ENCODE data around the gene ATP5F1E.

ATP5F1E gene

DNA sequence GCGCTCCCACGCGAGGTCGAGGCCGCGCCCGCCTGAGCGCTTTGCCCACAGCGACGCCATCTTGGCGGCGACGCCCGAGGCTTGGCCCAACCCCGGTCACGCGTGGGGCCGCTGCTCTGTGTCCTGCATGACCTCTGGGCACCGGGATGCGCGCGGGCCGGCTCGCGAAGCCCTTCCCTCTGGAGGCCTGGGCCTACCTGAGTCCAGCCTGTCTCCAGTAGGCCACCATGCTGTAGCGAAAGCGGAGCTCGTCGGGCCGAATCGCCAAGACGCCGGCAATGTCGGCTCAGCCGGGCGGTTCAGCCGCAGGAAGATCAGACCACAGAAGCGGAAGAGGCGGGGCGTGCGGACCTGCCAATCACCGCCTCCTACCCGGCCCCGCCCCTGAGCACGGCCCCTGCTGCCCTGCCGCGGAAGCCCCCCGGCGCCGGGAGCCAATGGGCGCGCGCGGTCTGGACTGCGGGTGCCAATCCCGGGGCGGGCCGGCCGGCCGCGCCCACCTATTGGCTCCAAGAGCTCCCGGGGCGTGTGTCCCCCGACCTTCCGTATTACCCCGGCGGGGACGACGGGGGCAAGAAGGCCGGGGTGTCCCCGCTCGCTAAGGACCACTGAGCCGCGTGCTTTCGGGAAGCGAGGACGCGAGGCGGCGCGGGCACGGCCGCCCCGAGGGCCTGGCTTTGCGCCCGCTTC is at the start of gene ATP5F1E:
Gene ATP5F1E (minus strand): TSS at position 313 of the 690 bp plus-strand sequence. CDS start 84 bp downstream, at position 229.
- Histone ChIP-seq H3K4me3 (ENCODE audit: low read length in 2 of 2) (peak within 1 kb of the TSS; percentile 72 to 85), H3K27me3 (ENCODE audit: control insufficient read depth in 1 of 2, insufficient read depth in 2 of 2, low read length in 2 of 2) (no peaks in the 10 kb centered on the region), H3K4me1 (ENCODE audit: control insufficient read depth, insufficient read depth, low read length) (peaks cover 14% of the 10 kb centered on the region), H3K36me3 (ENCODE audit: control insufficient read depth in 2 of 2, insufficient read depth in 2 of 2, low read length in 2 of 2) (peaks cover 24 to 39% of the 10 kb centered on the region in 2 donors), H3K9me3 (ENCODE audit: control insufficient read depth in 2 of 2, low read length in 2 of 2) (no peaks in the 10 kb centered on the region), H3K9ac (ENCODE audit: low read length in 2 of 2) (peak within 1 kb of the TSS; percentile 75 to 84), H3K27ac (ENCODE audit: low read length) (peak within 1 kb of the TSS; percentile 77)

DNA sequence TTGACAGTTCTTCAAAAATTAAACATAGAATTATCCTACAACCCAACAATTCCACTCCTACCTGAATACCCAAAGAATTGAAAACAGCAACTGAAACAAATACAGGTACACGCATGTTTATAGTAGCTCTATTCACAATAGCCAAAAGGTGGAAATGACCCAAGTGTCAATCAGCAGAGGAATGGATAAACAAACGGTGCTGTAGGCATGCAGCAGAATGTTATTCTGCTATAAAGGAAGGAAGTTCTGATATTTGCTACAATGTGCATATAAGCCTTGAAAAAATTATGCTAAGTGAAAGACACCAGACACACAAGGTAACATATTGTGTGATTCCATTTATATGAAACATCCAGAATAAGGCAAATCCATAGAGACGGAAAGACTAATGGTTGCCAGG is 48.9 kb upstream of the ATP5F1E start:
- no peak overlapping the region for H3K9ac ChIP-seq (ENCODE audit: low read length in 2 of 2)
- no peak overlapping the region for H3K27ac ChIP-seq (ENCODE audit: low read length)

DNA sequence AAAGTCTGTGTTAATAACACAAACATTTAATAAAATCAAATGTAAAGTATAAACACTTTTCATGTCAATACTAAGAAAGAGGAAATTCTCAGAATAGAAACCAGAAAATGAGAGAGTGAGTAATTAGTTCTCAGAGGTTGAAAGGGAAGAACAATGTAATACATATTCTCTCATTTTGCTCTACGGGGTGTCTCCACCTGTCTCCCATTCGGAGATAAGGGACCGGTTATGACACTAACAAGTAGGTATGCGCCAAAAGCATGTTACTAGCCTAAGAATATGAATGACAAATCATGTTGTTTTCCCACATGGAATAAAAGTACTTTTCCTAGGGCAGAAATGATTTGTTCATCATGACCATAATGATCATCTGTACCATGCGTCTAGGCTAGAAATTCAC is 46.1 kb upstream of the ATP5F1E start:
- Histone ChIP-seq H3K36me3 (ENCODE audit: control insufficient read depth in 2 of 2, insufficient read depth in 2 of 2, low read length in 2 of 2) (no peaks in the 10 kb centered on the region), H3K27me3 (ENCODE audit: control insufficient read depth in 1 of 2, insufficient read depth in 2 of 2, low read length in 2 of 2) (peaks cover 3 to 11% of the 10 kb centered on the region in 2 donors), H3K4me1 (ENCODE audit: control insufficient read depth, insufficient read depth, low read length) (no peaks in the 10 kb centered on the region), H3K27ac (ENCODE audit: low read length) (no peak overlapping the region), H3K9me3 (ENCODE audit: control insufficient read depth in 2 of 2, low read length in 2 of 2) (no peaks in the 10 kb centered on the region), H3K4me3 (ENCODE audit: low read length in 2 of 2) (no peak overlapping the region), H3K9ac (ENCODE audit: low read length in 2 of 2) (no peak overlapping the region)

More for the DNA sequence above, 48.9 kb upstream of the ATP5F1E start:
- H3K9me3 ChIP-seq (ENCODE audit: control insufficient read depth in 2 of 2, low read length in 2 of 2): no peaks in the 10 kb centered on the region
- no peaks in the 10 kb centered on the region for H3K36me3 ChIP-seq (ENCODE audit: control insufficient read depth in 2 of 2, insufficient read depth in 2 of 2, low read length in 2 of 2)
- H3K4me3 ChIP-seq (ENCODE audit: low read length in 2 of 2): no peak overlapping the region
- H3K27me3 ChIP-seq (ENCODE audit: control insufficient read depth in 1 of 2, insufficient read depth in 2 of 2, low read length in 2 of 2): peaks cover 3 to 7% of the 10 kb centered on the region in 2 donors
- peaks cover 2% of the 10 kb centered on the region for H3K4me1 ChIP-seq (ENCODE audit: control insufficient read depth, insufficient read depth, low read length)

DNA sequence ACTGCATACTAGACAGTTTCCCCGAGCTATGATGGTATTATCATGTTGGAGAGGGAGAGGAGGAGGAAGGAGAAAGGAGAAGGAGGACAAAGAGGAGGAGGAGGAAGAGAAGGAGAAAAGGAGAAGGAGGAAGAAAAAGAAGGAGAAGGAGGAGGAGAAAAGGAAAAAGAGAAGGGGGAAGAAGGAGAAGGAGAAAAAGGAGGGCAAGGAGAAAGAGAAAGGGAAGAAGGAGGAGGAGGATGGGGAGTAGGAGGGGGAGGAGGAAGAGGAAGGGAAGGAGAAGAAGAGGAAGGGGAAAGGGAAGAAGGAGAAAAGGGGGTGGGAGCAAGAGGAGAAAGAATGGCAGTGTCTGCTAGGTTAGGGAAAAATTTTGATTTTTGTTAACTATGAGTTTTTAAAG is 45.6 kb upstream of the ATP5F1E start:
- Histone ChIP-seq H3K36me3 (ENCODE audit: control insufficient read depth in 2 of 2, insufficient read depth in 2 of 2, low read length in 2 of 2) (no peaks in the 10 kb centered on the region), H3K27ac (ENCODE audit: low read length) (no peak overlapping the region), H3K9ac (ENCODE audit: low read length in 2 of 2) (no peak overlapping the region), H3K4me1 (ENCODE audit: control insufficient read depth, insufficient read depth, low read length) (no peaks in the 10 kb centered on the region), H3K27me3 (ENCODE audit: control insufficient read depth in 1 of 2, insufficient read depth in 2 of 2, low read length in 2 of 2) (peaks cover 3 to 13% of the 10 kb centered on the region in 2 donors), H3K4me3 (ENCODE audit: low read length in 2 of 2) (no peak overlapping the region), H3K9me3 (ENCODE audit: control insufficient read depth in 2 of 2, low read length in 2 of 2) (no peaks in the 10 kb centered on the region)

GRCh38 chr20:59075934-59076508 is 43.9 kb upstream of the ATP5F1E start:
- Histone ChIP-seq H3K27ac (ENCODE audit: low read length) (no peak overlapping the region), H3K4me3 (ENCODE audit: low read length in 2 of 2) (no peak overlapping the region), H3K27me3 (ENCODE audit: control insufficient read depth in 1 of 2, insufficient read depth in 2 of 2, low read length in 2 of 2) (peaks cover 5 to 12% of the 10 kb centered on the region in 2 donors), H3K9me3 (ENCODE audit: control insufficient read depth in 2 of 2, low read length in 2 of 2) (no peaks in the 10 kb centered on the region), H3K36me3 (ENCODE audit: control insufficient read depth in 2 of 2, insufficient read depth in 2 of 2, low read length in 2 of 2) (no peaks in the 10 kb centered on the region), H3K9ac (ENCODE audit: low read length in 2 of 2) (no peak overlapping the region), H3K4me1 (ENCODE audit: control insufficient read depth, insufficient read depth, low read length) (no peaks in the 10 kb centered on the region)

GRCh38 chr20:59074456-59074855 is 42.3 kb upstream of the ATP5F1E start:
- Histone ChIP-seq H3K9me3 (ENCODE audit: control insufficient read depth in 2 of 2, low read length in 2 of 2) (no peaks in the 10 kb centered on the region), H3K27ac (ENCODE audit: low read length) (no peak overlapping the region)

DNA sequence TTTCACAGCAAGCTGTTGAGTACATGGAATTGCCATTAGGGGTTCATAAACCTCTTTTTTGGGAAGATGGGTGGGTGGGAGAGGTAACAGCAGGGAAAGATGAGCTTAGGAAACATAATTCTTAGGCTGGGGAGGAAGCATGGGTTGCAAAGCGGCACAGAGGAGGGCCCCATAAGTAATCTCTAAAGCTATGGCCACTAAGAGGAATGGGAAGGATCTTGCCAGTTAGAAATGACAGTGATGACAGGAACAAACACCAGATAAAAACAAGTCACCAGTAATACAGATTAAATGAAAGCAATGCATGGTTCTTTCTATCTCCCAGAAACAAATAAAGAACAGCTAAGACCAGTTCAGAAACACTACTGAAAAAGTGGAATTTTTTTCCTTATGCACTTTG is 41.4 kb upstream of the ATP5F1E start:
- no peaks in the 10 kb centered on the region for H3K36me3 ChIP-seq (ENCODE audit: control insufficient read depth in 2 of 2, insufficient read depth in 2 of 2, low read length in 2 of 2)
- no peak overlapping the region for H3K4me3 ChIP-seq (ENCODE audit: low read length in 2 of 2)
- H3K27ac ChIP-seq (ENCODE audit: low read length): no peak overlapping the region
- no peaks in the 10 kb centered on the region for H3K4me1 ChIP-seq (ENCODE audit: control insufficient read depth, insufficient read depth, low read length)
- peaks cover 5 to 12% of the 10 kb centered on the region in 2 donors for H3K27me3 ChIP-seq (ENCODE audit: control insufficient read depth in 1 of 2, insufficient read depth in 2 of 2, low read length in 2 of 2)
- H3K9ac ChIP-seq (ENCODE audit: low read length in 2 of 2): no peak overlapping the region
- H3K9me3 ChIP-seq (ENCODE audit: control insufficient read depth in 2 of 2, low read length in 2 of 2): no peaks in the 10 kb centered on the region

More at GRCh38 chr20:59074456-59074855, 42.3 kb upstream of the ATP5F1E start:
- H3K36me3 ChIP-seq (ENCODE audit: control insufficient read depth in 2 of 2, insufficient read depth in 2 of 2, low read length in 2 of 2): no peaks in the 10 kb centered on the region
- no peak overlapping the region for H3K9ac ChIP-seq (ENCODE audit: low read length in 2 of 2)
- H3K4me3 ChIP-seq (ENCODE audit: low read length in 2 of 2): no peak overlapping the region
- no peaks in the 10 kb centered on the region for H3K4me1 ChIP-seq (ENCODE audit: control insufficient read depth, insufficient read depth, low read length)
- peaks cover 5 to 12% of the 10 kb centered on the region in 2 donors for H3K27me3 ChIP-seq (ENCODE audit: control insufficient read depth in 1 of 2, insufficient read depth in 2 of 2, low read length in 2 of 2)

DNA sequence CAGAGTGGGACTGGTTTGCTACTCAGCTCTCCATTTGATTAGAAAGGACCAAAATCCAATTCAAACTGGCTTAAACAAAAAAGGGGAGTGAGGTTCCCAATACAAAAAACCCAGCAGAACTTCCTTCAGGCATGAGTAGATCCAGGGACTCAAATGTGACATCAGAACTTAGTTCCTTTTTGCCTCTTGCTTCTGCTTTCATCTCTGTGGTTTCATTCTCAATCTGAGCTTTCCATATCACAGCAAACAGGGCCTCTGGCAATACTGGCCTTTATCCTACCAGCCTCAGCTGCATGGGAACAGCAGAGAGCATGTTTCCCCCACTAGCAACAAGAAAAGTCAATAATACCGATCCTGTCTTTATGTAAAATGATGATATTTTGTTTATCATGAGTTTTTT is 39.1 kb upstream of the ATP5F1E start:
- no peak overlapping the region for H3K9ac ChIP-seq (ENCODE audit: low read length in 2 of 2)
- H3K4me3 ChIP-seq (ENCODE audit: low read length in 2 of 2): no peak overlapping the region
- H3K36me3 ChIP-seq (ENCODE audit: control insufficient read depth in 2 of 2, insufficient read depth in 2 of 2, low read length in 2 of 2): no peaks in the 10 kb centered on the region
- H3K27ac ChIP-seq (ENCODE audit: low read length): no peak overlapping the region
- no peaks in the 10 kb centered on the region for H3K4me1 ChIP-seq (ENCODE audit: control insufficient read depth, insufficient read depth, low read length)
- H3K9me3 ChIP-seq (ENCODE audit: control insufficient read depth in 2 of 2, low read length in 2 of 2): no peaks in the 10 kb centered on the region
- peaks cover 2 to 9% of the 10 kb centered on the region in 2 donors for H3K27me3 ChIP-seq (ENCODE audit: control insufficient read depth in 1 of 2, insufficient read depth in 2 of 2, low read length in 2 of 2)

GRCh38 chr20:59069026-59069425 is 36.9 kb upstream of the ATP5F1E start:
- no peaks in the 10 kb centered on the region for H3K9me3 ChIP-seq (ENCODE audit: control insufficient read depth in 2 of 2, low read length in 2 of 2)
- H3K4me1 ChIP-seq (ENCODE audit: control insufficient read depth, insufficient read depth, low read length): peaks cover 3% of the 10 kb centered on the region
- no peak overlapping the region for H3K4me3 ChIP-seq (ENCODE audit: low read length in 2 of 2)
- H3K36me3 ChIP-seq (ENCODE audit: control insufficient read depth in 2 of 2, insufficient read depth in 2 of 2, low read length in 2 of 2): no peaks in the 10 kb centered on the region
- no peak overlapping the region for H3K27ac ChIP-seq (ENCODE audit: low read length)
- H3K9ac ChIP-seq (ENCODE audit: low read length in 2 of 2): no peak overlapping the region
- peaks cover 2 to 4% of the 10 kb centered on the region in 2 donors for H3K27me3 ChIP-seq (ENCODE audit: control insufficient read depth in 1 of 2, insufficient read depth in 2 of 2, low read length in 2 of 2)

GRCh38 chr20:59068534-59068933 is 36.4 kb upstream of the ATP5F1E start:
- Histone ChIP-seq H3K27me3 (ENCODE audit: control insufficient read depth in 1 of 2, insufficient read depth in 2 of 2, low read length in 2 of 2) (peaks cover 2 to 4% of the 10 kb centered on the region in 2 donors), H3K9me3 (ENCODE audit: control insufficient read depth in 2 of 2, low read length in 2 of 2) (no peaks in the 10 kb centered on the region), H3K36me3 (ENCODE audit: control insufficient read depth in 2 of 2, insufficient read depth in 2 of 2, low read length in 2 of 2) (no peaks in the 10 kb centered on the region), H3K27ac (ENCODE audit: low read length) (no peak overlapping the region), H3K9ac (ENCODE audit: low read length in 2 of 2) (no peak overlapping the region), H3K4me3 (ENCODE audit: low read length in 2 of 2) (no peak overlapping the region), H3K4me1 (ENCODE audit: control insufficient read depth, insufficient read depth, low read length) (peaks cover 5% of the 10 kb centered on the region)

DNA sequence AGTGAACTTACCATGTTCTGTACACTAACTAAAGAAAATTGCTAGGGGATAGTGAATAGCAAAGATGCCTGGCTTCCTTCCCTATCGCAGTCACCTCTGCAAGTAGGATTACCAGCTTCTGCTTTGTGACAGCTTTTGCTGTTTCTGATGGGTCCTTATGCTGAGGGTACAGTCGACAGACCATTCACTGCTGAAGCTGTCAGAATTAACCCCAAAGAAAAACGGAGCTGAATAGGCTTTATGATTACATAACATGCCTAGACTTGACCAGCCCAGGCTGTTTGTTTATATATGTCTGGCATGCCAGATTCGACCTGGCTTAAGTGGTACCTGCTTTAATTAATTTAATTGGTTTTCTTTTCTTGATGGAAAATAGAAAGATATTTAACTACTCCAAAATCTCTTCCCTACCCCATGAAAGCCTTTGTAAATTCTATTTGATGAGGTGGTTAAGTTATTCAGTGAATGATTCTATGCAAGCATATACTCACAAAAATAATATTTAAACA is 32.1 kb upstream of the ATP5F1E start:
- Histone ChIP-seq H3K4me1 (ENCODE audit: control insufficient read depth, insufficient read depth, low read length) (peaks cover 7% of the 10 kb centered on the region), H3K27ac (ENCODE audit: low read length) (no peak overlapping the region), H3K36me3 (ENCODE audit: control insufficient read depth in 2 of 2, insufficient read depth in 2 of 2, low read length in 2 of 2) (no peaks in the 10 kb centered on the region), H3K4me3 (ENCODE audit: low read length in 2 of 2) (peak overlapping the region; percentile 40 to 43), H3K9ac (ENCODE audit: low read length in 2 of 2) (peak overlapping the region in 1 of 2 donors; percentile 22), H3K27me3 (ENCODE audit: control insufficient read depth in 1 of 2, insufficient read depth in 2 of 2, low read length in 2 of 2) (no peaks in the 10 kb centered on the region), H3K9me3 (ENCODE audit: control insufficient read depth in 2 of 2, low read length in 2 of 2) (no peaks in the 10 kb centered on the region)

All from stomach smooth muscle (tissue), 2 donors.